ENCODE results near the gene ECHDC3. TPM values are rescaled to one million over a fixed set of nuclear protein-coding genes. Genes with fewer than 3 reads are reported as not detected.
A peak's percentile ranks its signal among the peaks of the same experiment; 100 is the strongest.

The ECHDC3 gene
- total and polyA plus RNA-seq, 2 of the 13 experiments (the other 11 are each of a cell fraction or from before 2014, with no cell fraction given) = not detected

DNA sequence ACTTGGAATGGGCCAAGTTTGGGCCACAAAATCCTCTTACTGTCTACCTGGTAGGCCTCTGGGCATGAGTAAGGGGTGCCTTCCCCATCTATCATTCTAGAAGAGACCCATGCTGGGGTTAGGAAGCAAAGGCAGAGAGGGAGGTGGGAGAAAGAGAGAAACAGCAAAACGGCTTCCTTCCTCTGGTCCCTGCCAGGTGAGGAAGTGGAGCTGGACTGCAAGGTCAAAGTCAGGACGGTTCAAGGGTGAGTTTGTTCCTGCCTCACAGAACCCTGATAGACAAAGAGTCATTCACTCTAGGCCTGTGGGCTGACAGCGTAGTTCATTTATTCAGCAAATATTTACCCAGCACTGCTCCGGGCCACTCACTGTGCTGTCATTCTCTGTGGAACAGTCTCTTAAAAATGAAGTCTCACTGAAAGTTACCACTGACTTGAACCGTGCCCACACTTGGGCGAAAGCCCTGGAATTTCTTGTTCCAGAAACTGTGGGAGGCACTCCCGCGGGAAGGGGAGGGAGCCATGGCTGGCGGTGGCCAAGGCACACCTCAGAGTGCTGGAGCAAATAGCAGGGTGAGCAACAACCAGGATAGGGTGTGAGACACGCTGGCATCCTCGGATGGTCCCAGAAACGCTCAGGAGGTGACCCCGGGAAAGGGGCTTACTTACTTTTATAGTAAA lies 26.2 kb upstream of the ECHDC3 start (continued):
- TF ChIP-seq ISX (CRISPR knock-in tag; conservative IDR thresholded peaks at IDR 0.05) (no peak), YY1 (IDR thresholded peaks at IDR 0.05; ENCODE audit: insufficient read depth, insufficient replicate concordance, low read depth, low read length) (peak; percentile 65), MTA1 (CRISPR knock-in tag; IDR thresholded peaks at IDR 0.05; ENCODE audit: borderline replicate concordance) (no peak; the same call in 1 of the 2 replicates), ZNF317 (CRISPR knock-in tag; IDR thresholded peaks at IDR 0.05) (0 out of 2 replicates have a peak, but pooled peaks have one; percentile 15), NR2F2 (IDR thresholded peaks at IDR 0.05; ENCODE audit: borderline replicate concordance, low read depth) (peak; percentile 86), SMAD9 (CRISPR knock-in tag; IDR thresholded peaks at IDR 0.05) (no peak), CAMTA2 (CRISPR knock-in tag; IDR thresholded peaks at IDR 0.05; ENCODE audit: borderline replicate concordance) (no peak), BCL6 (CRISPR knock-in tag; IDR thresholded peaks at IDR 0.05) (peak; percentile 97), CBX5 (CRISPR knock-in tag; IDR thresholded peaks at IDR 0.05; ENCODE audit: borderline replicate concordance) (peak; percentile 75; the same call in 1 of the 2 replicates), MED13 (CRISPR knock-in tag; IDR thresholded peaks at IDR 0.05) (peak; percentile 94), PCBP1 (IDR thresholded peaks at IDR 0.05; ENCODE audit: borderline replicate concordance, low read depth, low read length) (no peak), ZNF33B (CRISPR knock-in tag; IDR thresholded peaks at IDR 0.05) (no peak), ZNF230 (CRISPR knock-in tag; IDR thresholded peaks at IDR 0.05) (peak; percentile 55; the same call in 1 of the 2 replicates)
- TF ChIP-seq, protein P1, sequence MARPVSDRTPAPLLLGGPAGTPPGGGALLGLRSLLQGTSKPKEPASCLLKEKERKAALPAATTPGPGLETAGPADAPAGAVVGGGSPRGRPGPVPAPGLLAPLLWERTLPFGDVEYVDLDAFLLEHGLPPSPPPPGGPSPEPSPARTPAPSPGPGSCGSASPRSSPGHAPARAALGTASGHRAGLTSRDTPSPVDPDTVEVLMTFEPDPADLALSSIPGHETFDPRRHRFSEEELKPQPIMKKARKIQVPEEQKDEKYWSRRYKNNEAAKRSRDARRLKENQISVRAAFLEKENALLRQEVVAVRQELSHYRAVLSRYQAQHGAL (CRISPR knock-in tag; IDR thresholded peaks at IDR 0.05; ENCODE audit: not compliant biosample characterization) = no peak
- TF ChIP-seq, protein P2, sequence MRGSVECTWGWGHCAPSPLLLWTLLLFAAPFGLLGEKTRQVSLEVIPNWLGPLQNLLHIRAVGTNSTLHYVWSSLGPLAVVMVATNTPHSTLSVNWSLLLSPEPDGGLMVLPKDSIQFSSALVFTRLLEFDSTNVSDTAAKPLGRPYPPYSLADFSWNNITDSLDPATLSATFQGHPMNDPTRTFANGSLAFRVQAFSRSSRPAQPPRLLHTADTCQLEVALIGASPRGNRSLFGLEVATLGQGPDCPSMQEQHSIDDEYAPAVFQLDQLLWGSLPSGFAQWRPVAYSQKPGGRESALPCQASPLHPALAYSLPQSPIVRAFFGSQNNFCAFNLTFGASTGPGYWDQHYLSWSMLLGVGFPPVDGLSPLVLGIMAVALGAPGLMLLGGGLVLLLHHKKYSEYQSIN (CRISPR knock-in tag; IDR thresholded peaks at IDR 0.05; ENCODE audit: borderline replicate concordance) = no peak
- TF ChIP-seq, protein P3, sequence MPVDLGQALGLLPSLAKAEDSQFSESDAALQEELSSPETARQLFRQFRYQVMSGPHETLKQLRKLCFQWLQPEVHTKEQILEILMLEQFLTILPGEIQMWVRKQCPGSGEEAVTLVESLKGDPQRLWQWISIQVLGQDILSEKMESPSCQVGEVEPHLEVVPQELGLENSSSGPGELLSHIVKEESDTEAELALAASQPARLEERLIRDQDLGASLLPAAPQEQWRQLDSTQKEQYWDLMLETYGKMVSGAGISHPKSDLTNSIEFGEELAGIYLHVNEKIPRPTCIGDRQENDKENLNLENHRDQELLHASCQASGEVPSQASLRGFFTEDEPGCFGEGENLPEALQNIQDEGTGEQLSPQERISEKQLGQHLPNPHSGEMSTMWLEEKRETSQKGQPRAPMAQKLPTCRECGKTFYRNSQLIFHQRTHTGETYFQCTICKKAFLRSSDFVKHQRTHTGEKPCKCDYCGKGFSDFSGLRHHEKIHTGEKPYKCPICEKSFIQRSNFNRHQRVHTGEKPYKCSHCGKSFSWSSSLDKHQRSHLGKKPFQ (CRISPR knock-in tag; IDR thresholded peaks at IDR 0.05; ENCODE audit: insufficient replicate concordance) = peak; percentile 69
- TF ChIP-seq, protein P4, sequence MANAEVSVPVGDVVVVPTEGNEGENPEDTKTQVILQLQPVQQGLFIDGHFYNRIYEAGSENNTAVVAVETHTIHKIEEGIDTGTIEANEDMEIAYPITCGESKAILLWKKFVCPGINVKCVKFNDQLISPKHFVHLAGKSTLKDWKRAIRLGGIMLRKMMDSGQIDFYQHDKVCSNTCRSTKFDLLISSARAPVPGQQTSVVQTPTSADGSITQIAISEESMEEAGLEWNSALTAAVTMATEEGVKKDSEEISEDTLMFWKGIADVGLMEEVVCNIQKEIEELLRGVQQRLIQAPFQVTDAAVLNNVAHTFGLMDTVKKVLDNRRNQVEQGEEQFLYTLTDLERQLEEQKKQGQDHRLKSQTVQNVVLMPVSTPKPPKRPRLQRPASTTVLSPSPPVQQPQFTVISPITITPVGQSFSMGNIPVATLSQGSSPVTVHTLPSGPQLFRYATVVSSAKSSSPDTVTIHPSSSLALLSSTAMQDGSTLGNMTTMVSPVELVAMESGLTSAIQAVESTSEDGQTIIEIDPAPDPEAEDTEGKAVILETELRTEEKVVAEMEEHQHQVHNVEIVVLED (CRISPR knock-in tag; IDR thresholded peaks at IDR 0.05; ENCODE audit: borderline replicate concordance) = no peak; the same call in 1 of the 2 replicates
- TF ChIP-seq, protein P5, sequence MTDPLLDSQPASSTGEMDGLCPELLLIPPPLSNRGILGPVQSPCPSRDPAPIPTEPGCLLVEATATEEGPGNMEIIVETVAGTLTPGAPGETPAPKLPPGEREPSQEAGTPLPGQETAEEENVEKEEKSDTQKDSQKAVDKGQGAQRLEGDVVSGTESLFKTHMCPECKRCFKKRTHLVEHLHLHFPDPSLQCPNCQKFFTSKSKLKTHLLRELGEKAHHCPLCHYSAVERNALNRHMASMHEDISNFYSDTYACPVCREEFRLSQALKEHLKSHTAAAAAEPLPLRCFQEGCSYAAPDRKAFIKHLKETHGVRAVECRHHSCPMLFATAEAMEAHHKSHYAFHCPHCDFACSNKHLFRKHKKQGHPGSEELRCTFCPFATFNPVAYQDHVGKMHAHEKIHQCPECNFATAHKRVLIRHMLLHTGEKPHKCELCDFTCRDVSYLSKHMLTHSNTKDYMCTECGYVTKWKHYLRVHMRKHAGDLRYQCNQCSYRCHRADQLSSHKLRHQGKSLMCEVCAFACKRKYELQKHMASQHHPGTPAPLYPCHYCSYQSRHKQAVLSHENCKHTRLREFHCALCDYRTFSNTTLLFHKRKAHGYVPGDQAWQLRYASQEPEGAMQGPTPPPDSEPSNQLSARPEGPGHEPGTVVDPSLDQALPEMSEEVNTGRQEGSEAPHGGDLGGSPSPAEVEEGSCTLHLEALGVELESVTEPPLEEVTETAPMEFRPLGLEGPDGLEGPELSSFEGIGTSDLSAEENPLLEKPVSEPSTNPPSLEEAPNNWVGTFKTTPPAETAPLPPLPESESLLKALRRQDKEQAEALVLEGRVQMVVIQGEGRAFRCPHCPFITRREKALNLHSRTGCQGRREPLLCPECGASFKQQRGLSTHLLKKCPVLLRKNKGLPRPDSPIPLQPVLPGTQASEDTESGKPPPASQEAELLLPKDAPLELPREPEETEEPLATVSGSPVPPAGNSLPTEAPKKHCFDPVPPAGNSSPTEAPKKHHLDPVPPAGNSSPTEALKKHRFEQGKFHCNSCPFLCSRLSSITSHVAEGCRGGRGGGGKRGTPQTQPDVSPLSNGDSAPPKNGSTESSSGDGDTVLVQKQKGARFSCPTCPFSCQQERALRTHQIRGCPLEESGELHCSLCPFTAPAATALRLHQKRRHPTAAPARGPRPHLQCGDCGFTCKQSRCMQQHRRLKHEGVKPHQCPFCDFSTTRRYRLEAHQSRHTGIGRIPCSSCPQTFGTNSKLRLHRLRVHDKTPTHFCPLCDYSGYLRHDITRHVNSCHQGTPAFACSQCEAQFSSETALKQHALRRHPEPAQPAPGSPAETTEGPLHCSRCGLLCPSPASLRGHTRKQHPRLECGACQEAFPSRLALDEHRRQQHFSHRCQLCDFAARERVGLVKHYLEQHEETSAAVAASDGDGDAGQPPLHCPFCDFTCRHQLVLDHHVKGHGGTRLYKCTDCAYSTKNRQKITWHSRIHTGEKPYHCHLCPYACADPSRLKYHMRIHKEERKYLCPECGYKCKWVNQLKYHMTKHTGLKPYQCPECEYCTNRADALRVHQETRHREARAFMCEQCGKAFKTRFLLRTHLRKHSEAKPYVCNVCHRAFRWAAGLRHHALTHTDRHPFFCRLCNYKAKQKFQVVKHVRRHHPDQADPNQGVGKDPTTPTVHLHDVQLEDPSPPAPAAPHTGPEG (CRISPR knock-in tag; IDR thresholded peaks at IDR 0.05) = no peak

Measured in HepG2 (cell line).